Activated B cell treated with CpG ODN at 0.5 μM for 24 hours (primary cell): ENCODE results near the gene PKP3. TPM values are rescaled to one million over a fixed set of nuclear protein-coding genes. Genes with fewer than 3 reads are reported as not detected.

Experiments used
- ATAC-seq: fragments of 200-7000 bp; cut with Tn5 transposase; one replicate; pipeline ENCODE4 v1.10.0; 2021; ENCODE audit warnings: low read depth, mild to moderate bottlenecking, moderate library complexity
- CTCF ChIA-PET: fragments of 350-600 bp; sonication (Branson Sonifier 250); formaldehyde crosslinking; loops from one replicate; lab custom pipeline; 2021; ENCODE audit warnings: antibody characterized with exemption; lab: Charles Lee
- POLR2A ChIA-PET: fragments of 350-600 bp; sonication (Branson Sonifier 250); formaldehyde crosslinking; loops from one replicate; lab custom pipeline; 2021; ENCODE audit warnings: antibody characterized with exemption; lab: Charles Lee
- DNase-seq: peaks from one replicate; pipeline ENCODE4 v3.0.0; 2022
- H3K27ac Mint-ChIP-seq: one replicate; pipeline ENCODE4 v1.8.0; 2020; ENCODE audit warnings: mixed read lengths
- H3K27me3 Mint-ChIP-seq: one replicate; pipeline ENCODE4 v1.8.0; 2021; ENCODE audit warnings: mixed read lengths
- H3K36me3 Mint-ChIP-seq: one replicate; pipeline ENCODE4 v1.8.0; 2021; ENCODE audit warnings: low read depth, mixed read lengths
- H3K4me1 Mint-ChIP-seq: one replicate; pipeline ENCODE4 v1.8.0; 2021; ENCODE audit warnings: mixed read lengths
- H3K4me3 Mint-ChIP-seq: one replicate; pipeline ENCODE4 v1.8.0; 2020; ENCODE audit warnings: mild to moderate bottlenecking, mixed read lengths
- H3K9me3 Mint-ChIP-seq: one replicate; pipeline ENCODE4 v1.8.0; 2020; ENCODE audit warnings: mixed read lengths
- CTCF ChIP-seq: fragments of 200-600 bp; IDR thresholded peaks from one replicate; pipeline ENCODE4 v1.8.0; 2022; ENCODE audit warnings: antibody characterized with exemption, mild to moderate bottlenecking
- intact Hi-C: fragments of 100-400 bp; cut with micrococcal nuclease; formaldehyde crosslinking; loops from one replicate; pipeline ENCODE4 v1.15.1; 2024
- total RNA-seq: library from RNA; stranded (reverse); gene quantifications from 2 replicates; pipeline ENCODE4 v1.2.3, GENCODE V29; 2022

Gene PKP3
- total RNA-seq, 1 donor from 2014 or later = 0.18 TPM

DNA sequence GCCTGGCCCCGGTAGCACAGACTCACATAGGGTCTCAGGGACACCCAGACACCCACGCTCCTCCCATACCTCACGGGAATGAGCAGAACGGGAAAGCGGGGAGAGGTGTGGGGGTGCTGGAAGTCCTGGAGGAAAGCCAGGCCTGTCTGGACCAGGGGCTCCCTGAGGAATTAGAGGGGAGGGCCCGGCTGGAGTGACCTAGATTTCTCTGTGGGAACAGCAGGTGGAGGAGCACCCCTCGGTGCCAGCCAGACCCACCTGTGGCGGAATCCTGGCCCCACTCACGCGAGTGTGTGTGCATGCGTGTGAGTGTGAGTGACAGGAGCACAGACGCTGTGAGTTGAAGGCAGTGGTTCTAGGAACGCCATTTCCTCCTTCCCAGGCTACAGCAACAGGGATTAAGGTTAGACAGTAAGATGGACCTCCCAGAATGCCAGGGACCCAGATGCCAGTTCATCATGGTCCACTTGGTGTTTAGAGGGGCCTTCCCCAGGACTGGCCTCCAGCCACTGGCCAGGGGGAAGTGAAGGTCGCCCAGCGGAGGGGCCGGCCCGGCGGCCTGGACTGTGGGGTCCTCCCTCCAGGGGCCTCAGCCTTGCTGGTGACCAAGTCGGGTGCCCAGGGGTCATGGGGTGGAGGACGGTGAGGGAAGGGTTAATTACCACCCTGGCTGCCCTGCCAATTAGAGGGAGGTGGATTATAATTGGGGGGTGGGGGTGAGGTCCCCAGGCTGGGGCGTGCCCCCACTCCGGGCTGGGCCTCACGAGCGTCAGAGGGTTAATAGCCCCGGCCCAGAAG lies 1.0 kb downstream of the PKP3 start:
- no peak for TF ChIP-seq CTCF
- no peak overlapping the region for H3K27ac Mint-ChIP-seq

DNA sequence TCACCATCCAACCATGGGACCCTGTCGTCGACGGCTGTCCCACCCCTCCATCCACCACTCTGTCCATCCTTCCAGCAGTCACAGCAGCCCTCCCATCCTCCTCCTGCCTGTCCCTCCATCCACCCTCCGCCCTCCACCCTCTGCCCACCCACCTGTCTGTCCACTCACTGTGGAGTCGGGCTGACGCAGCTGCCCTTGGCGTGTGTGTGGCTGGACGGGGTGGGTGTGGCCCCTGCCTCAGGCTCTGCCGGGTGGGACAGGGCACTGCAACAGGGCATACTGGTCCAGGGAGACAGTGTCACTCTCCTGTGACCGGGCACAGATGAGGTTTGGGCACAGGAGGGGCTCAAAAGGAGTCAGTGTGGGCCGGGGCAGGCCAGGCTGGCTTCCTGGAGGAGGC lies 1.9 kb downstream of the PKP3 start:
- Mint-ChIP-seq H3K4me1 (no peaks in the 10 kb centered on the region), H3K36me3 (no peaks in the 10 kb centered on the region), H3K27ac (no peak overlapping the region), H3K27me3 (peaks cover 3% of the 10 kb centered on the region), H3K9me3 (no peaks in the 10 kb centered on the region), H3K4me3 (no peak overlapping the region)
- POLR2A ChIA-PET = interaction anchor here (0.9 to 1.0 kb wide), 2 partner anchors 19 to 41 kb away, joined by 3 read pairs; partner anchors contain the start of gene SIGIRR
- DNase-seq (no peak), ATAC-seq (no peak)
- CTCF ChIA-PET = interaction anchor here (1.5 kb wide), 1 partner anchor 91 kb away, joined by 8 read pairs; no protein-coding TSS in a partner anchor
- intact Hi-C loops = no loop called here
- no peak for TF ChIP-seq CTCF

More for the DNA sequence above, 1.0 kb downstream of the PKP3 start:
- no peaks in the 10 kb centered on the region for H3K4me1 Mint-ChIP-seq
- DNase-seq = no peak
- H3K27me3 Mint-ChIP-seq = peaks cover 3% of the 10 kb centered on the region
- no peaks in the 10 kb centered on the region for H3K9me3 Mint-ChIP-seq
- POLR2A ChIA-PET = no interaction called here
- CTCF ChIA-PET = no interaction called here
- ATAC-seq = no peak
- intact Hi-C loops = no loop called here
- no peaks in the 10 kb centered on the region for H3K36me3 Mint-ChIP-seq
- H3K4me3 Mint-ChIP-seq = no peak overlapping the region

DNA sequence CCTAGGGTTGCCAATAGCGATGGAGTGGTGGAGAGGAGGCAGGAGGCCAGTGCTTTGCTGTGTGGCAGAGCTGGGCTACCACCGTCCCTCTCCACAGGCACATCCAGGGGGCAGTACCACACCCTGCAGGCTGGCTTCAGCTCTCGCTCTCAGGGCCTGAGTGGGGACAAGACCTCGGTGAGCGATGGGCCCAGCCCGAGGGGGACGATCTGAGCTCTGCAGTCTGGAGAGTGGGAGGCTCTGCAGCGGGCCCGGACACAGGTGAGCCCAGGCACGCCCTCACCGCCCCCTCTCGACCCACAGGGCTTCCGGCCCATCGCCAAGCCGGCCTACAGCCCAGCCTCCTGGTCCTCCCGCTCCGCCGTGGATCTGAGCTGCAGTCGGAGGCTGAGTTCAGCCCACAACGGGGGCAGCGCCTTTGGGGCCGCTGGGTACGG lies 2.5 kb downstream of the PKP3 start:
- Mint-ChIP-seq H3K27ac (no peak overlapping the region), H3K36me3 (no peaks in the 10 kb centered on the region), H3K4me1 (no peaks in the 10 kb centered on the region), H3K4me3 (no peak overlapping the region), H3K9me3 (no peaks in the 10 kb centered on the region), H3K27me3 (peaks cover 3% of the 10 kb centered on the region)
- TF ChIP-seq CTCF = no peak
- CTCF ChIA-PET = interaction anchor here (1.1 to 1.5 kb wide), 4 partner anchors 71 to 146 kb away, joined by 3 to 8 read pairs (median 4); no protein-coding TSS in a partner anchor
- ATAC-seq (peak; percentile 32), DNase-seq (no peak)
- intact Hi-C loops = no loop called here
- POLR2A ChIA-PET = interaction anchor here (0.9 to 1.0 kb wide), 3 partner anchors 11 to 41 kb away, joined by 3 to 4 read pairs (median 3); partner anchors contain the start of gene SIGIRR

DNA sequence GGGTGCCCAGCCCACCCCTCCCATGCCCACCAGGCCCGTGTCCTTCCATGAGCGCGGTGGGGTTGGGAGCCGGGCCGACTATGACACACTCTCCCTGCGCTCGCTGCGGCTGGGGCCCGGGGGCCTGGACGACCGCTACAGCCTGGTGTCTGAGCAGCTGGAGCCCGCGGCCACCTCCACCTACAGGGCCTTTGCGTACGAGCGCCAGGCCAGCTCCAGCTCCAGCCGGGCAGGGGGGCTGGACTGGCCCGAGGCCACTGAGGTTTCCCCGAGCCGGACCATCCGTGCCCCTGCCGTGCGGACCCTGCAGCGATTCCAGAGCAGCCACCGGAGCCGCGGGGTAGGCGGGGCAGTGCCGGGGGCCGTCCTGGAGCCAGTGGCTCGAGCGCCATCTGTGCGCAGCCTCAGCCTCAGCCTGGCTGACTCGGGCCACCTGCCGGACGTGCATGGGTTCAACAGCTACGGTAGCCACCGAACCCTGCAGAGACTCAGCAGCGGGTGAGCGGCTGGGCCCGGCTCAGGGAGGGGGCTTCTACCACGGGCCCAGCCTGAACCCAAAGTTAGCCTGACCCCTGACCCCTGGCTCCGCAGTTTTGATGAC lies 3.0 kb downstream of the PKP3 start:
- H3K4me1 Mint-ChIP-seq = no peaks in the 10 kb centered on the region
- intact Hi-C loops = no loop called here
- H3K4me3 Mint-ChIP-seq = peak overlapping the region; percentile 24
- DNase-seq (peak; percentile 56), ATAC-seq (peak; percentile 93)
- H3K27ac Mint-ChIP-seq = no peak overlapping the region
- ChIA-PET POLR2A (interaction anchor here (0.9 to 1.0 kb wide), 3 partner anchors 10 to 42 kb away, joined by 3 to 4 read pairs (median 3); partner anchors contain the start of gene SIGIRR), CTCF (interaction anchor here (1.1 to 1.5 kb wide), 4 partner anchors 72 to 147 kb away, joined by 3 to 8 read pairs (median 4); no protein-coding TSS in a partner anchor)
- H3K9me3 Mint-ChIP-seq = no peaks in the 10 kb centered on the region
- peaks cover 3% of the 10 kb centered on the region for H3K27me3 Mint-ChIP-seq
- no peak for TF ChIP-seq CTCF
- no peaks in the 10 kb centered on the region for H3K36me3 Mint-ChIP-seq

- Mint-ChIP-seq H3K27me3 (peaks cover 3% of the 10 kb centered on the region), H3K27ac (no peak overlapping the region), H3K36me3 (no peaks in the 10 kb centered on the region), H3K4me3 (no peak overlapping the region), H3K9me3 (no peaks in the 10 kb centered on the region), H3K4me1 (no peaks in the 10 kb centered on the region)
- ChIA-PET POLR2A (interaction anchor here (0.6 kb wide), 1 partner anchor 122 kb away, joined by 3 read pairs; no protein-coding TSS in a partner anchor), CTCF (no interaction called here)
- ATAC-seq = no peak
- no peak for DNase-seq
- TF ChIP-seq CTCF = no peak
- intact Hi-C loops = no loop called here
Observed at GRCh38 chr11:398826-399225, 4.8 kb downstream of the PKP3 start.
